IMR-90 (cell line): Measurements from ENCODE around the gene CMTM8. TPM values are rescaled to one million over a fixed set of nuclear protein-coding genes. Genes with fewer than 3 reads are reported as not detected.

Source experiments
- ATAC-seq: fragments of 200-7000 bp; cut with Tn5 transposase; 2 replicates; pipeline ENCODE4 v1.9.1; 2020; ENCODE audit warnings: low read depth, mild to moderate bottlenecking, moderate library complexity
- BruUV-seq: library from RNA; stranded (reverse); fragments of 400-500 nt; replicated peaks from 2 replicates; lab custom pipeline; 2021; lab: Mats Ljungman, UMichigan
- CTCF ChIA-PET: fragments of 300-600 bp; formaldehyde crosslinking; extraction: SDS; loops from one replicate; lab custom pipeline; 2021; ENCODE audit warnings: antibody characterized with exemption; lab: Yijun Ruan, JAX
- POLR2A ChIA-PET: fragments of 300-600 bp; sonication (Branson Sonifier 250); formaldehyde crosslinking; loops from one replicate; lab custom pipeline; 2022; ENCODE audit warnings: antibody characterized with exemption; ENCODE audit not compliant: unreplicated experiment; lab: Charles Lee
- DNase-seq: peaks from one replicate; pipeline ENCODE4 v3.0.0; 2013
- H2AFZ ChIP-seq: replicated peaks from 2 replicates; pipeline ENCODE3; 2013; ENCODE audit warnings: low read length, mild to moderate bottlenecking; ENCODE audit not compliant: poor library complexity
- H2AK5ac ChIP-seq: 2 replicates; pipeline ENCODE4 v1.6.1; 2013; ENCODE audit warnings: low read depth, low read length, inconsistent platforms
- H2AK9ac ChIP-seq: replicated peaks from 2 replicates; pipeline ENCODE3; 2013; ENCODE audit warnings: mild to moderate bottlenecking, low read depth, low read length, moderate library complexity; ENCODE audit not compliant: poor library complexity
- H2BK120ac ChIP-seq: 2 replicates; pipeline ENCODE4 v1.6.1; 2013; ENCODE audit warnings: low read depth, low read length, inconsistent platforms
- H2BK15ac ChIP-seq: 3 replicates; pipeline ENCODE4 v1.6.1; 2013; ENCODE audit warnings: low read depth, low read length, inconsistent platforms
- H2BK20ac ChIP-seq: 2 replicates; pipeline ENCODE4 v1.6.1; 2013; ENCODE audit warnings: low read depth, mild to moderate bottlenecking, inconsistent platforms, low read length, moderate library complexity
- H2BK5ac ChIP-seq: 2 replicates; pipeline ENCODE4 v1.6.1; 2013; ENCODE audit warnings: mild to moderate bottlenecking, low read depth, low read length, inconsistent platforms; ENCODE audit not compliant: poor library complexity, severe bottlenecking
- H3K14ac ChIP-seq: replicated peaks from 2 replicates; pipeline ENCODE4 v1.6.1; 2013; ENCODE audit warnings: low read depth, low read length, inconsistent platforms
- H3K18ac ChIP-seq: 2 replicates; pipeline ENCODE4 v1.6.1; 2013; ENCODE audit warnings: low read depth, low read length, control low read depth
- H3K23ac ChIP-seq: 2 replicates; pipeline ENCODE4 v1.6.1; 2013; ENCODE audit warnings: low read depth, low read length, inconsistent platforms
- H3K27ac ChIP-seq: 2 replicates; pipeline ENCODE4 v1.5.1; 2013; ENCODE audit warnings: mild to moderate bottlenecking, control low read depth, low read length; ENCODE audit not compliant: insufficient read depth
- H3K27me3 ChIP-seq: 2 replicates; pipeline ENCODE4 v1.6.1; 2013; ENCODE audit warnings: low read length; ENCODE audit not compliant: control insufficient read depth, insufficient read depth
- H3K36me3 ChIP-seq: 2 replicates; pipeline ENCODE4 v1.6.1; 2013; ENCODE audit warnings: low read length, mixed read lengths; ENCODE audit not compliant: control insufficient read depth, insufficient read depth
- H3K4ac ChIP-seq: 2 replicates; pipeline ENCODE4 v1.6.1; 2013; ENCODE audit warnings: low read depth, low read length, inconsistent platforms
- H3K4me1 ChIP-seq: 2 replicates; pipeline ENCODE4 v1.6.1; 2013; ENCODE audit warnings: low read length, mixed read lengths; ENCODE audit not compliant: control insufficient read depth, insufficient read depth
- H3K4me2 ChIP-seq: 2 replicates; pipeline ENCODE4 v1.6.1; 2013; ENCODE audit warnings: low read depth, mild to moderate bottlenecking, control low read depth, low read length, moderate library complexity
- H3K4me3 ChIP-seq: 2 replicates; pipeline ENCODE4 v1.5.1; 2013; ENCODE audit warnings: low read depth, mild to moderate bottlenecking, control low read depth, low read length, moderate library complexity; ENCODE audit not compliant: insufficient read depth
- H3K56ac ChIP-seq: 2 replicates; pipeline ENCODE4 v1.6.1; 2013; ENCODE audit warnings: low read length, inconsistent platforms; ENCODE audit not compliant: insufficient read depth; ENCODE audit errors: extremely low read depth
- H3K79me1 ChIP-seq, 2 experiments: 2 replicates each; pipeline ENCODE4 v1.6.1; 2013; ENCODE audit warnings: low read length in 2 of 2, inconsistent platforms in 1 of 2, low read depth in 1 of 2
- H3K9ac ChIP-seq: 2 replicates; pipeline ENCODE4 v1.6.1; 2013; ENCODE audit warnings: low read depth, low read length, control low read depth
- H3K9me1 ChIP-seq: 2 replicates; pipeline ENCODE4 v1.6.1; 2013; ENCODE audit warnings: low read length, inconsistent platforms; ENCODE audit not compliant: insufficient read depth
- H3K9me3 ChIP-seq: 2 replicates; pipeline ENCODE4 v1.6.1; 2013; ENCODE audit warnings: low read length; ENCODE audit not compliant: control insufficient read depth, insufficient read depth
- H4K20me1 ChIP-seq: 2 replicates; pipeline ENCODE4 v1.6.1; 2013; ENCODE audit warnings: low read length, inconsistent platforms; ENCODE audit not compliant: insufficient read depth
- H4K5ac ChIP-seq: 2 replicates; pipeline ENCODE4 v1.6.1; 2013; ENCODE audit warnings: mild to moderate bottlenecking, low read depth, low read length, control low read depth
- H4K8ac ChIP-seq, 2 experiments: 2 replicates each; pipeline ENCODE4 v1.6.1; 2013; ENCODE audit warnings: low read depth in 2 of 2, low read length in 2 of 2, control low read depth in 1 of 2, inconsistent platforms in 1 of 2
- H4K91ac ChIP-seq: 2 replicates; pipeline ENCODE4 v1.6.1; 2013; ENCODE audit warnings: low read depth, low read length, inconsistent platforms; ENCODE audit not compliant: insufficient read depth
- CEBPB ChIP-seq: IDR thresholded peaks from 2 replicates; pipeline ENCODE4 v1.6.1; 2012; ENCODE audit warnings: low read depth, low read length, improper control_type of control experiment
- CHD1 ChIP-seq: IDR thresholded peaks from 2 replicates; pipeline ENCODE4 v1.6.1; 2012; ENCODE audit warnings: low read depth, low read length, improper control_type of control experiment
- CTCF ChIP-seq: conservative IDR thresholded peaks from 2 replicates; pipeline ENCODE4 v1.5.1; 2012; ENCODE audit warnings: mild to moderate bottlenecking, low read depth, low read length, improper control_type of control experiment
- ELK1 ChIP-seq: fragments of 150-350 bp; IDR thresholded peaks from 2 replicates; pipeline ENCODE4 v1.6.1; 2016; ENCODE audit warnings: low read depth, mild to moderate bottlenecking, low read length, moderate library complexity, borderline replicate concordance
- MAFK ChIP-seq: IDR thresholded peaks from 2 replicates; pipeline ENCODE4 v1.6.1; 2012; ENCODE audit warnings: low read depth, low read length, improper control_type of control experiment
- MAZ ChIP-seq: IDR thresholded peaks from 2 replicates; pipeline ENCODE4 v1.6.1; 2012; ENCODE audit warnings: low read depth, mild to moderate bottlenecking, low read length, improper control_type of control experiment, moderate library complexity, borderline replicate concordance
- POLR2A ChIP-seq: IDR thresholded peaks from 2 replicates; pipeline ENCODE4 v1.6.1; 2012; ENCODE audit warnings: mild to moderate bottlenecking, low read depth, low read length
- RAD21 ChIP-seq: IDR thresholded peaks from 2 replicates; pipeline ENCODE4 v1.6.1; 2012; ENCODE audit warnings: low read length, improper control_type of control experiment
- RCOR1 ChIP-seq: IDR thresholded peaks from 2 replicates; pipeline ENCODE4 v1.6.1; 2012; ENCODE audit warnings: mild to moderate bottlenecking, low read length, improper control_type of control experiment; ENCODE audit not compliant: insufficient replicate concordance
- RFX5 ChIP-seq: IDR thresholded peaks from 2 replicates; pipeline ENCODE4 v1.8.0; 2012; ENCODE audit warnings: low read depth, mild to moderate bottlenecking, low read length, moderate library complexity
- SMC3 ChIP-seq: fragments of 150-350 bp; IDR thresholded peaks from 2 replicates; pipeline ENCODE4 v1.6.1; 2016; ENCODE audit warnings: low read depth, mild to moderate bottlenecking, antibody characterized with exemption, low read length, moderate library complexity
- USF2 ChIP-seq: fragments of 150-350 bp; IDR thresholded peaks from 2 replicates; pipeline ENCODE4 v1.6.1; 2017; ENCODE audit warnings: mild to moderate bottlenecking, antibody characterized with exemption, low read length, low read depth
- WGBS, 2 experiments: methylation state at CpG; one replicate each; pipeline versions ENCODE4 v1.1.5 to v1.1.7; 2013; ENCODE audit warnings: missing lambda C conversion rate in 2 of 2; ENCODE audit not compliant: insufficient read length in 1 of 2; ENCODE audit errors: extremely low coverage in 2 of 2; 5-methylcytosine and 5-hydroxymethylcytosine counted together
- dilution Hi-C: fragments of 300-500 bp; cut with HindIII; formaldehyde crosslinking; loops from one replicate; pipeline ENCODE4 v1.14.3; 2018; ENCODE audit warnings: low sequenced_read_pairs; ENCODE audit not compliant: unreplicated experiment
- in situ Hi-C: fragments of 300-500 bp; cut with MboI; formaldehyde crosslinking; loops from 3 replicates; pipeline ENCODE4 v1.14.3; 2019; ENCODE audit warnings: low sequenced_read_pairs, inconsistent platforms, mixed read lengths
- intact Hi-C: fragments of 100-400 bp; cut with micrococcal nuclease; formaldehyde crosslinking; loops from 2 replicates; pipeline ENCODE4 v1.10.0; 2022
- polyA plus RNA-seq, 3 experiments: library from polyadenylated mRNA; depleted of rRNA; stranded (reverse); fragments of >200 nt; gene quantifications; 2 replicates each; pipeline ENCODE4 v1.2.3, GENCODE V29; 2012; ENCODE audit warnings: low replicate concordance in 1 of 3
- total RNA-seq: library from RNA; depleted of rRNA; stranded (reverse); fragments of >200 nt; gene quantifications from 2 replicates; pipeline ENCODE4 v1.2.3, GENCODE V29; 2012

Gene CMTM8
- total and polyA plus RNA-seq, 2 of the 4 experiments (the other 2 are of a cell fraction) = 0.15 TPM; not detected in 1

- no peak for TF ChIP-seq MAZ
Measured at GRCh38 chr3:32410367-32411246, 172.1 kb downstream of the CMTM8 start (continued).

- no TSS peak for BruUV-seq
- no peak for TF ChIP-seq MAFK
- TF ChIP-seq CTCF = no peak
- TF ChIP-seq CHD1 = no peak
- TF ChIP-seq CEBPB = no peak
- no peak for TF ChIP-seq POLR2A
- no peak for TF ChIP-seq RFX5
- TF ChIP-seq MAZ = no peak
- TF ChIP-seq ELK1 = no peak
- no peak for TF ChIP-seq RCOR1
- no peak for TF ChIP-seq SMC3
- TF ChIP-seq USF2 = no peak
- no peak for TF ChIP-seq RAD21
Measured at GRCh38 chr3:32411442-32411841, 173.0 kb downstream of the CMTM8 start.

More at GRCh38 chr3:32411442-32411841, 173.0 kb downstream of the CMTM8 start:
- dilution Hi-C loops = no loop called here
- no peak overlapping the region for H2BK15ac ChIP-seq
- no peak overlapping the region for H4K8ac ChIP-seq
- no peak overlapping the region for H4K91ac ChIP-seq
- no peaks in the 10 kb centered on the region for H3K27me3 ChIP-seq
- H3K56ac ChIP-seq = no peak overlapping the region
- H2BK120ac ChIP-seq = no peak overlapping the region
- H3K36me3 ChIP-seq = no peaks in the 10 kb centered on the region
- H3K4me3 ChIP-seq = no peak overlapping the region
- H2BK5ac ChIP-seq = no peak overlapping the region
- H2AK9ac ChIP-seq = no peak overlapping the region
- H3K18ac ChIP-seq = no peak overlapping the region
- POLR2A ChIA-PET = no interaction called here
- no peak overlapping the region for H3K4ac ChIP-seq
- DNase-seq (no peak), ATAC-seq (no peak)
- H3K9me3 ChIP-seq = no peaks in the 10 kb centered on the region
- no peak overlapping the region for H2BK20ac ChIP-seq
- H2AFZ ChIP-seq = no peak overlapping the region
- peaks cover 5% of the 10 kb centered on the region for H3K9me1 ChIP-seq
- no peak overlapping the region for H3K9ac ChIP-seq
- no peak overlapping the region for H3K4me2 ChIP-seq
- intact Hi-C loops = no loop called here
- 71% methylated on average over 3 of the region's 5 CpGs; no CpG with 5 or more reads in 1 of the 2 experiments for WGBS, 2 experiments
- in situ Hi-C loops = no loop called here
- CTCF ChIA-PET = no interaction called here
- no peak overlapping the region for H3K14ac ChIP-seq
- H4K20me1 ChIP-seq = no peaks in the 10 kb centered on the region
- H3K27ac ChIP-seq = no peak overlapping the region
- no peak overlapping the region for H3K23ac ChIP-seq
- H4K5ac ChIP-seq = no peak overlapping the region
- no peaks in the 10 kb centered on the region for H3K4me1 ChIP-seq
- peaks cover 20 to 30% of the 10 kb centered on the region in 2 experiments; a peak in 3 of 4 replicates for H3K79me1 ChIP-seq
- H2AK5ac ChIP-seq = no peak overlapping the region
